Smooth muscle cell (in vitro differentiated cells): ENCODE measurements around the gene CD209. TPM values are rescaled to one million over a fixed set of nuclear protein-coding genes. Genes with fewer than 3 reads are reported as not detected.

Experiments
- DNase-seq: peaks from one replicate; lab custom pipeline; 2025; ENCODE audit not compliant: unreplicated experiment; lab: John Stamatoyannopoulos, UW
- H2AFZ ChIP-seq: fragments of 200-600 bp; sonication (generic); 2 replicates; pipeline ENCODE4 v1.6.0; 2016; ENCODE audit warnings: antibody characterized with exemption, low read depth, mild to moderate bottlenecking
- H3F3A ChIP-seq: fragments of 200-600 bp; sonication (generic); 2 replicates; pipeline ENCODE4 v1.6.0; 2017; ENCODE audit warnings: antibody characterized with exemption, low read depth
- H3K27ac ChIP-seq: fragments of 200-600 bp; sonication (generic); 2 replicates; pipeline ENCODE4 v1.5.1; 2016; ENCODE audit warnings: low read depth, mild to moderate bottlenecking
- H3K27me3 ChIP-seq: fragments of 200-600 bp; sonication (generic); 2 replicates; pipeline ENCODE4 v1.6.1; 2016; ENCODE audit warnings: low read depth, mild to moderate bottlenecking
- H3K36me3 ChIP-seq: fragments of 200-600 bp; sonication (generic); 2 replicates; pipeline ENCODE4 v1.5.1; 2016; ENCODE audit warnings: low read depth
- H3K4me1 ChIP-seq: fragments of 200-600 bp; sonication (generic); 2 replicates; pipeline ENCODE4 v1.5.1; 2016; ENCODE audit warnings: low read depth
- H3K4me2 ChIP-seq: fragments of 200-600 bp; sonication (generic); 2 replicates; pipeline ENCODE4 v1.6.0; 2016; ENCODE audit warnings: mild to moderate bottlenecking
- H3K4me3 ChIP-seq: fragments of 200-600 bp; sonication (generic); 2 replicates; pipeline ENCODE4 v1.5.1; 2016; ENCODE audit warnings: mild to moderate bottlenecking
- H3K79me2 ChIP-seq: fragments of 200-600 bp; sonication (generic); 2 replicates; pipeline ENCODE4 v1.6.0; 2016; ENCODE audit warnings: low read depth, mild to moderate bottlenecking
- H3K9ac ChIP-seq: fragments of 200-600 bp; sonication (generic); 2 replicates; pipeline ENCODE4 v1.6.0; 2016; ENCODE audit warnings: low read depth
- H3K9me3 ChIP-seq: fragments of 200-600 bp; sonication (generic); replicated peaks from 2 replicates; pipeline ENCODE4 v1.5.1; 2016; ENCODE audit warnings: low read depth
- H4K20me1 ChIP-seq: fragments of 200-600 bp; sonication (generic); 2 replicates; pipeline ENCODE4 v1.6.0; 2016; ENCODE audit warnings: low read depth
- CTCF ChIP-seq: fragments of 200-600 bp; sonication (generic); IDR thresholded peaks from 2 replicates; pipeline ENCODE4 v1.5.1; 2017; ENCODE audit warnings: borderline replicate concordance, mild to moderate bottlenecking, antibody characterized with exemption; ENCODE audit not compliant: insufficient read depth, poor library complexity, severe bottlenecking
- WGBS: methylation state at CpG from one replicate; pipeline ENCODE4 v1.1.7; 2016; ENCODE audit warnings: low lambda C conversion rate; 5-methylcytosine and 5-hydroxymethylcytosine counted together
- polyA plus RNA-seq: library from polyadenylated mRNA; unstranded; fragments of >200 nt; fragmentation: Nextera tagmentation; extraction: Ambion mirVana; gene quantifications from 2 replicates; pipeline ENCODE4 v1.2.1, GENCODE V29; 2016
- total RNA-seq: library from RNA; depleted of rRNA; stranded (reverse); fragments of >200 nt; gene quantifications from 2 replicates; pipeline ENCODE4 v1.2.3, GENCODE V29; 2014

CD209 gene
- total and polyA plus RNA-seq, 2 experiments from 2014 or later = not detected

- Histone ChIP-seq H3K36me3 (no peaks in the 10 kb centered on the region), H3K4me3 (no peak within 1 kb of the TSS), H3K4me1 (no peaks in the 10 kb centered on the region), H3K9me3 (no peaks in the 10 kb centered on the region), H3K79me2 (no peaks in the 10 kb centered on the region), H3K9ac (no peak within 1 kb of the TSS), H3F3A (no peaks in the 10 kb centered on the region), H3K27ac (no peak within 1 kb of the TSS), H4K20me1 (no peaks in the 10 kb centered on the region), H3K4me2 (no peak within 1 kb of the TSS), H3K27me3 (peaks cover 69% of the 10 kb centered on the region), H2AFZ (no peak within 1 kb of the TSS)
- TF ChIP-seq CTCF = no peak
- no peak for DNase-seq
- 67% methylated on average over 9 of the region's 9 CpGs for WGBS
Measured at GRCh38 chr19:7732045-7732444, 15.3 kb downstream of the CD209 start, which contains the start of gene CLEC4G. Gene CLEC4G, minus strand, starts transcription at chr19:7732110. Its CDS starts 8 bp downstream, at chr19:7732102.

- TF ChIP-seq CTCF = no peak
- Histone ChIP-seq H3K79me2 (no peaks in the 10 kb centered on the region), H4K20me1 (no peaks in the 10 kb centered on the region), H3K9me3 (no peaks in the 10 kb centered on the region), H3K27ac (no peak overlapping the region), H3K4me2 (no peak overlapping the region), H2AFZ (no peak overlapping the region), H3K27me3 (peaks cover 69% of the 10 kb centered on the region), H3F3A (no peaks in the 10 kb centered on the region), H3K36me3 (no peaks in the 10 kb centered on the region), H3K9ac (no peak overlapping the region), H3K4me1 (no peaks in the 10 kb centered on the region), H3K4me3 (no peak overlapping the region)
- WGBS = 77% methylated on average over 5 of the region's 5 CpGs
- no peak for DNase-seq
Measured at GRCh38 chr19:7731615-7732014, 15.7 kb downstream of the CD209 start.

- TF ChIP-seq CTCF = no peak
- no peak for DNase-seq
- H3K9ac ChIP-seq = no peak overlapping the region
- no peaks in the 10 kb centered on the region for H3K79me2 ChIP-seq
- WGBS = 88% methylated on average over 28 of the region's 39 CpGs
- no peaks in the 10 kb centered on the region for H3F3A ChIP-seq
- no peaks in the 10 kb centered on the region for H3K4me1 ChIP-seq
- no peak overlapping the region for H3K4me3 ChIP-seq
- peaks cover 73% of the 10 kb centered on the region for H3K27me3 ChIP-seq
- H2AFZ ChIP-seq = no peak overlapping the region
- no peaks in the 10 kb centered on the region for H4K20me1 ChIP-seq
- H3K27ac ChIP-seq = no peak overlapping the region
- no peak overlapping the region for H3K4me2 ChIP-seq
- no peaks in the 10 kb centered on the region for H3K9me3 ChIP-seq
- H3K36me3 ChIP-seq = no peaks in the 10 kb centered on the region
Measured at GRCh38 chr19:7731218-7731595, 16.1 kb downstream of the CD209 start.

GRCh38 chr19:7730286-7731217 is 16.8 kb downstream of the CD209 start:
- no peak for TF ChIP-seq CTCF
- Histone ChIP-seq H3K4me2 (no peak overlapping the region), H3K4me1 (no peaks in the 10 kb centered on the region), H3K9ac (no peak overlapping the region), H3K27ac (no peak overlapping the region), H3K4me3 (no peak overlapping the region), H2AFZ (no peak overlapping the region), H3K79me2 (no peaks in the 10 kb centered on the region), H3F3A (no peaks in the 10 kb centered on the region), H3K9me3 (no peaks in the 10 kb centered on the region), H3K27me3 (peaks cover 69% of the 10 kb centered on the region), H3K36me3 (no peaks in the 10 kb centered on the region), H4K20me1 (no peaks in the 10 kb centered on the region)
- WGBS = 30% methylated on average over 30 of the region's 78 CpGs
- no peak for DNase-seq
